ENCODE results near the gene RPS3. TPM values are rescaled to one million over a fixed set of nuclear protein-coding genes. Genes with fewer than 3 reads are reported as not detected.

Gene RPS3
- total and polyA plus RNA-seq, 9 of the 15 experiments (the other 6 are each of a cell fraction or from before 2014, with no cell fraction given), result 2,700 to 5,771 (median 3,679) TPM

- ChIA-PET POLR2A (no interaction called here), CTCF (ENCODE audit: low intra/inter-chr PET ratio) (interaction anchor here (0.7 kb wide), 1 partner anchor 107 kb away, joined by 3 read pairs; no protein-coding TSS in a partner anchor)
- no peaks in the 10 kb centered on the region for H3K36me3 ChIP-seq (ENCODE audit: control insufficient read depth, insufficient read depth, low read length)
- peaks cover 4% of the 10 kb centered on the region; the same call in 1 of the 2 replicates for H3K9me3 ChIP-seq (replicated peaks; ENCODE audit: control insufficient read depth, insufficient read depth, low read depth, low read length)
- no peaks in the 10 kb centered on the region for H3K79me2 ChIP-seq (ENCODE audit: control insufficient read depth, insufficient read depth, low read length)
- H2AFZ ChIP-seq (ENCODE audit: low read depth, low read length), result no peak overlapping the region
- WGBS (ENCODE audit: insufficient coverage, low coverage, missing lambda C conversion rate), result 66% methylated on average over 6 of the region's 6 CpGs
- H3K4me1 ChIP-seq (replicated peaks in 1 of 2; ENCODE audit: control insufficient read depth in 2 of 2, insufficient read depth in 2 of 2, low read length in 2 of 2), result peaks cover 3 to 15% of the 10 kb centered on the region in 2 experiments; a peak in 4 of 5 replicates
- H3K4me2 ChIP-seq (ENCODE audit: insufficient read depth, low read length), result no peak overlapping the region
- H4K20me1 ChIP-seq (replicated peaks; ENCODE audit: control insufficient read depth, insufficient read depth, low read length), result no peaks in the 10 kb centered on the region
- no peak for ATAC-seq
- H3K4me3 ChIP-seq, result no peak overlapping the region
- FAIRE-seq, result no peak
- H3K9me1 ChIP-seq (ENCODE audit: control insufficient read depth, insufficient read depth, low read length), result no peaks in the 10 kb centered on the region
- BruUV-seq (replicated peaks), result no TSS peak
- in situ Hi-C loops (cut with MboI), result no loop called here
- H3K27ac ChIP-seq (ENCODE audit: extremely low read depth, low read depth, low read length), result no peak overlapping the region
- no peak for DNase-seq (ENCODE audit: extremely low read depth in 1 of 4, low spot score in 3 of 4)
- no peaks in the 10 kb centered on the region for H3K27me3 ChIP-seq (ENCODE audit: control insufficient read depth in 2 of 2, insufficient read depth in 2 of 2, low read length in 2 of 2)
- intact Hi-C loops (cut with micrococcal nuclease), result no loop called here
- H3K9ac ChIP-seq (ENCODE audit: insufficient read depth in 1 of 2, low read depth in 2 of 2, low read length in 2 of 2), result no peak overlapping the region
- TF ChIP-seq ZNF785 (CRISPR knock-in tag; IDR thresholded peaks at IDR 0.05) (no peak), PYGO2 (tag; IDR thresholded peaks at IDR 0.05) (no peak), ADNP (tag; IDR thresholded peaks at IDR 0.05) (0 out of 2 replicates have a peak, but pooled peaks have one; percentile 1), ZNF175 (CRISPR knock-in tag; IDR thresholded peaks at IDR 0.05; ENCODE audit: low read depth) (no peak), ZNF655 (CRISPR knock-in tag; IDR thresholded peaks at IDR 0.05) (no peak), ZBED1 (IDR thresholded peaks at IDR 0.05) (no peak), TAF15 (IDR thresholded peaks at IDR 0.05; ENCODE audit: low read depth, low read length) (no peak), HMG20A (CRISPR knock-in tag; conservative IDR thresholded peaks at IDR 0.05) (no peak), ZBTB11 (CRISPR knock-in tag; IDR thresholded peaks at IDR 0.05) (no peak), ESRRB (CRISPR knock-in tag; IDR thresholded peaks at IDR 0.05; ENCODE audit: borderline replicate concordance) (no peak), ZNF511 (CRISPR knock-in tag; IDR thresholded peaks at IDR 0.05) (no peak), ZNF395 (CRISPR knock-in tag; IDR thresholded peaks at IDR 0.05) (no peak), LCOR (CRISPR knock-in tag; IDR thresholded peaks at IDR 0.05) (no peak)
Observed at GRCh38 chr11:75369560-75370255, 29.6 kb upstream of the RPS3 start.

All from K562 (cell line).